B cell (primary cell): ENCODE measurements around the gene RPGR. TPM values are rescaled to one million over a fixed set of nuclear protein-coding genes. Genes with fewer than 3 reads are reported as not detected.

Experiments used
- ATAC-seq: fragments of 200-7000 bp; cut with Tn5 transposase; one replicate; pipeline ENCODE4 v1.10.0; 2021; ENCODE audit warnings: low read depth, mild to moderate bottlenecking, moderate number of reproducible peaks, moderate library complexity
- CTCF ChIA-PET: fragments of 350-600 bp; sonication (Branson Sonifier 250); formaldehyde crosslinking; loops from one replicate; lab custom pipeline; 2021; ENCODE audit warnings: antibody characterized with exemption, inconsistent platforms; lab: Charles Lee
- POLR2A ChIA-PET: fragments of 350-600 bp; sonication (Branson Sonifier 250); formaldehyde crosslinking; loops from one replicate; lab custom pipeline; 2021; ENCODE audit warnings: antibody characterized with exemption; lab: Charles Lee
- DNase-seq: peaks from one replicate; pipeline ENCODE4 v3.0.0; 2013
- H2AFZ ChIP-seq: 2 replicates; pipeline ENCODE4 v1.6.1; 2012; ENCODE audit warnings: mild to moderate bottlenecking, low read depth, low read length; ENCODE audit not compliant: insufficient read depth, poor library complexity, severe bottlenecking
- H3K27ac ChIP-seq, 2 donors: 1 replicate in 1 of 2; 2 replicates in 1 of 2; pipeline ENCODE4 v1.5.1; 2012 to 2013; ENCODE audit warnings: low read length in 2 of 2, mild to moderate bottlenecking in 2 of 2, moderate library complexity in 1 of 2
- H3K27me3 ChIP-seq, 4 experiments: fragments of 200-600 bp in 1 of 4; sonication (generic) in 1 of 4; replicated peaks in 1 of 4; 1 replicate in 2 of 4; 2 replicates in 2 of 4; pipeline versions ENCODE4 v1.6.1 to v1.7.0; 2013 to 2016; ENCODE audit warnings: low read length in 3 of 4, mild to moderate bottlenecking in 2 of 4, mixed read lengths in 1 of 4, moderate library complexity in 1 of 4; ENCODE audit not compliant: insufficient read depth in 4 of 4, control insufficient read depth in 3 of 4; ENCODE audit errors: control extremely low read depth in 1 of 4
- H3K36me3 ChIP-seq, 2 experiments: replicated peaks in 1 of 2; 1 replicate in 1 of 2; 2 replicates in 1 of 2; pipeline versions ENCODE4 v1.6.1 to v1.7.1; 2013; ENCODE audit warnings: low read length in 1 of 2; ENCODE audit not compliant: insufficient read depth in 2 of 2, control insufficient read depth in 1 of 2; ENCODE audit errors: control extremely low read depth in 1 of 2, extremely low read depth in 1 of 2
- H3K4me1 ChIP-seq, 2 donors: fragments of 200-600 bp in 1 of 2; sonication (generic) in 1 of 2; 1 replicate in 1 of 2; 2 replicates in 1 of 2; pipeline versions ENCODE4 v1.5.1 to v1.6.1; 2013 to 2017; ENCODE audit warnings: low read length in 2 of 2; ENCODE audit not compliant: control insufficient read depth in 2 of 2, insufficient read depth in 2 of 2
- H3K4me2 ChIP-seq: replicated peaks from 2 replicates; pipeline ENCODE3; 2012; ENCODE audit warnings: mild to moderate bottlenecking, low read depth, low read length; ENCODE audit not compliant: poor library complexity, severe bottlenecking
- H3K4me3 ChIP-seq, 5 experiments: fragments of 200-600 bp in 1 of 5; sonication (generic) in 1 of 5; 1 replicate in 3 of 5; 2 replicates in 2 of 5; pipeline versions ENCODE4 v1.5.1 to v1.7.0; 2011 to 2016; ENCODE audit warnings: low read length in 4 of 5, mild to moderate bottlenecking in 4 of 5, low read depth in 2 of 5, control low read depth in 1 of 5, moderate library complexity in 1 of 5; ENCODE audit not compliant: insufficient read depth in 1 of 5; ENCODE audit errors: control extremely low read depth in 1 of 5, extremely low read depth in 1 of 5
- H3K79me2 ChIP-seq: fragments of 200-600 bp; sonication (generic); one replicate; pipeline ENCODE4 v1.6.0; 2016; ENCODE audit warnings: low read length; ENCODE audit not compliant: control insufficient read depth, insufficient read depth
- H3K9ac ChIP-seq: fragments of 200-600 bp; sonication (generic); 2 replicates; pipeline ENCODE4 v1.6.1; 2017; ENCODE audit warnings: mild to moderate bottlenecking, low read length, moderate library complexity
- H3K9me3 ChIP-seq, 3 donors: one replicate each; pipeline versions ENCODE4 v1.6.1 to v1.7.1; 2013; ENCODE audit warnings: low read length in 2 of 3; ENCODE audit not compliant: control insufficient read depth in 2 of 3, insufficient read depth in 1 of 3; ENCODE audit errors: control extremely low read depth in 1 of 3
- H4K20me1 ChIP-seq: 2 replicates; pipeline ENCODE4 v1.6.0; 2012; ENCODE audit warnings: mild to moderate bottlenecking, low read length; ENCODE audit not compliant: insufficient read depth, control insufficient read depth, poor library complexity, severe bottlenecking
- H3K27ac Mint-ChIP-seq: one replicate; pipeline ENCODE4 v1.8.0; 2021; ENCODE audit warnings: mixed read lengths
- H3K27me3 Mint-ChIP-seq: one replicate; pipeline ENCODE4 v1.8.0; 2021; ENCODE audit warnings: mixed read lengths
- H3K4me1 Mint-ChIP-seq: one replicate; pipeline ENCODE4 v1.8.0; 2021; ENCODE audit warnings: mixed read lengths
- H3K4me3 Mint-ChIP-seq: one replicate; pipeline ENCODE4 v1.8.0; 2021; ENCODE audit warnings: mixed read lengths
- H3K9me3 Mint-ChIP-seq: one replicate; pipeline ENCODE4 v1.8.0; 2022; ENCODE audit warnings: mixed read lengths; ENCODE audit not compliant: insufficient read depth
- EZH2 ChIP-seq: IDR thresholded peaks from 2 replicates; pipeline ENCODE4 v1.6.1; 2012; ENCODE audit warnings: borderline replicate concordance, low read depth, mild to moderate bottlenecking, moderate library complexity, low read length; ENCODE audit not compliant: insufficient read depth, poor library complexity, severe bottlenecking
- WGBS: methylation state at CpG from one replicate; pipeline ENCODE4 v1.1.5; 2013; ENCODE audit warnings: missing lambda C conversion rate; ENCODE audit not compliant: insufficient coverage; 5-methylcytosine and 5-hydroxymethylcytosine counted together
- intact Hi-C: fragments of 100-400 bp; cut with micrococcal nuclease; formaldehyde crosslinking; loops from one replicate; pipeline ENCODE4 v1.10.0; 2022
- polyA plus RNA-seq: library from polyadenylated mRNA; depleted of rRNA; stranded (reverse); fragments of >200 nt; gene quantifications from 2 replicates; pipeline ENCODE4 v1.2.3, GENCODE V29; 2012
- total RNA-seq, 2 donors: library from RNA; stranded (reverse); fragments of 120-200 nt in 1 of 2; gene quantifications; 1 replicate in 1 of 2; 2 replicates in 1 of 2; pipeline versions ENCODE4 v1.2.3 to v1.2.4, GENCODE V29; 2013 to 2022
- TF ChIP-seq, protein P1 (sequence below): fragments of 200-600 bp; IDR thresholded peaks from one replicate; pipeline ENCODE4 v1.8.0; 2022; ENCODE audit warnings: antibody characterized with exemption, mild to moderate bottlenecking

The RPGR gene
- total and polyA plus RNA-seq, 2 donors (not counting 1 experiment from before 2014, with no cell fraction given), result 4.2 to 26.8 TPM

DNA sequence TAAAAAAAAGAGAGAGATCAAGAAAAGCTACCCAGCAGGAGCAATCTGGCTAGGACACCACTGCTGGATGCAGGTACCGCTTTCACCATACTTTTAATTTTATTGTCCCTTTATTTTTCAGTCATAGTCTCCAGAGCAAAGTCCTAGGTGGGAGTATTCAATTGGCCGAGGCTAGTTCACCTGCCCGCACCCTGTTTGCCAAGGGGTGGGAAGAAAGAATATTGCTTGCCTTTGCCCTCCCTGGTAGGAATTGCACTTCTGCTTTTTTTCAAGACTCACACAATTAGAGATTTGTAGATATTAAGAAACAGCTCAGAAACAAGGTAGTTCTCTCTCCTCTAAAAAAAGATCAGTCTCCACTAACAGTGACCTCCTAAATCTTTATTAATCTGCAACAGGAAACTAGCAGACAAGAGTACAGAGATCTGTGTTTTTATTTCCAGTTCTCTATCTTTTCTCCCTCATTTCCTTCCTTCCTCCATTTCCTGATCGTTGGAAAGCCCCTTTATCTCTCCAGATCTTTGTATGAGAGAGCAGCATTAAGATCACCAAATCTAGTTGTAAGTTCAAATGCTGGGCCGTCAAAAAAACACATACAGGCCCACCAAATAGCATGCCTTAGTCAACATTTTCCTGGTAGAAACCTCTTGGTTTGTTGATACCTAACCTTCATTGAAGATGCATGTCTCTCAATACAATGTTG, 9.4 kb upstream of the RPGR start:
- H3K4me1 Mint-ChIP-seq, result peaks cover 5% of the 10 kb centered on the region
- no peak for DNase-seq
- Histone ChIP-seq H3K27me3 (peaks cover 0 to 4% (median 0%) of the 10 kb centered on the region in 4 experiments), H3K36me3 (no peaks in the 10 kb centered on the region), H3K79me2 (no peaks in the 10 kb centered on the region), H3K4me3 (no peak overlapping the region), H3K9ac (no peak overlapping the region), H4K20me1 (no peaks in the 10 kb centered on the region), H3K9me3 (no peaks in the 10 kb centered on the region), H2AFZ (no peak overlapping the region), H3K4me1 (peaks cover 0 to 5% of the 10 kb centered on the region in 2 donors), H3K4me2 (no peak overlapping the region), H3K27ac (no peak overlapping the region)
- no peak overlapping the region for H3K4me3 Mint-ChIP-seq
- peaks cover 7% of the 10 kb centered on the region for H3K27me3 Mint-ChIP-seq
- ChIA-PET POLR2A (no interaction called here), CTCF (interaction anchor here (2.5 kb wide), 1 partner anchor 9 kb away, joined by 9 read pairs; the partner anchor contains the start of gene RPGR)
- WGBS, result no CpG with 5 or more reads among the region's 5 CpGs
- ATAC-seq, result no peak
- TF ChIP-seq, protein P1, sequence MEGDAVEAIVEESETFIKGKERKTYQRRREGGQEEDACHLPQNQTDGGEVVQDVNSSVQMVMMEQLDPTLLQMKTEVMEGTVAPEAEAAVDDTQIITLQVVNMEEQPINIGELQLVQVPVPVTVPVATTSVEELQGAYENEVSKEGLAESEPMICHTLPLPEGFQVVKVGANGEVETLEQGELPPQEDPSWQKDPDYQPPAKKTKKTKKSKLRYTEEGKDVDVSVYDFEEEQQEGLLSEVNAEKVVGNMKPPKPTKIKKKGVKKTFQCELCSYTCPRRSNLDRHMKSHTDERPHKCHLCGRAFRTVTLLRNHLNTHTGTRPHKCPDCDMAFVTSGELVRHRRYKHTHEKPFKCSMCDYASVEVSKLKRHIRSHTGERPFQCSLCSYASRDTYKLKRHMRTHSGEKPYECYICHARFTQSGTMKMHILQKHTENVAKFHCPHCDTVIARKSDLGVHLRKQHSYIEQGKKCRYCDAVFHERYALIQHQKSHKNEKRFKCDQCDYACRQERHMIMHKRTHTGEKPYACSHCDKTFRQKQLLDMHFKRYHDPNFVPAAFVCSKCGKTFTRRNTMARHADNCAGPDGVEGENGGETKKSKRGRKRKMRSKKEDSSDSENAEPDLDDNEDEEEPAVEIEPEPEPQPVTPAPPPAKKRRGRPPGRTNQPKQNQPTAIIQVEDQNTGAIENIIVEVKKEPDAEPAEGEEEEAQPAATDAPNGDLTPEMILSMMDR, result no peak
- TF ChIP-seq EZH2, result no peak
- intact Hi-C loops, result no loop called here
- no peaks in the 10 kb centered on the region for H3K9me3 Mint-ChIP-seq
- H3K27ac Mint-ChIP-seq, result no peak overlapping the region

DNA sequence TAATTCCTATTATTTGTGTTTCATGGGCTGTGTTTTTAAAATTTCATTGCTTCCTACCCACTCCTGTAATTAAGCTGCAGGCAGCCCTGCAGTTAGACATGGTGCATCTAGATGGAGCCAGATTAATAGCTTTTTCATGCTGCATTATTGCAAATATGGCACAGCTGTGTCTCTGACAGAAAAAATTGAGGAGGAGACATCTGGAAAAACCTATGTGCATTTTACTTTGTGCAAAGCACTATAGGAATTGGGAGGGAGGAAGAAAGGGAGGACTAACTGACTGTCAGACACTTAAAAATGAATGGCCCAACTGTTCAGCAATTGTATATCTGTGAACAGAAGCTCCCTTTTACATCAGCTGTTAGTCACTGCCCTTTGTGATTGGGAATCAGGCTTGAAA, 8.1 kb upstream of the RPGR start:
- H3K4me1 Mint-ChIP-seq, result peaks cover 5% of the 10 kb centered on the region
- no peak overlapping the region for H3K27ac Mint-ChIP-seq
- Histone ChIP-seq H3K9me3 (no peaks in the 10 kb centered on the region), H3K27me3 (peaks cover 0 to 4% (median 0%) of the 10 kb centered on the region in 4 experiments), H3K36me3 (no peaks in the 10 kb centered on the region), H3K4me2 (no peak overlapping the region), H4K20me1 (no peaks in the 10 kb centered on the region), H3K9ac (no peak overlapping the region), H2AFZ (no peak overlapping the region), H3K4me1 (peaks cover 0 to 5% of the 10 kb centered on the region in 2 donors), H3K4me3 (no peak overlapping the region), H3K27ac (no peak overlapping the region), H3K79me2 (no peaks in the 10 kb centered on the region)
- TF ChIP-seq, protein P1, result no peak
- no peak for TF ChIP-seq EZH2
- ChIA-PET POLR2A (no interaction called here), CTCF (no interaction called here)
- DNase-seq (no peak), ATAC-seq (no peak)
- H3K27me3 Mint-ChIP-seq, result peaks cover 3% of the 10 kb centered on the region
- no peaks in the 10 kb centered on the region for H3K9me3 Mint-ChIP-seq
- intact Hi-C loops, result no loop called here
- no peak overlapping the region for H3K4me3 Mint-ChIP-seq
